ENCODE data around the gene PAPPA2.

GRCh38 chr1:176656257-176656995, 193.5 kb downstream of the PAPPA2 start:
- no peak for TF ChIP-seq CTCF (IDR thresholded peaks at IDR 0.05; ENCODE audit: low read depth, low read length)
- no peak for TF ChIP-seq EZH2phosphoT487 (IDR thresholded peaks at IDR 0.05; ENCODE audit: low read depth)

Data from OCI-LY3 (cell line).